ENCODE results near the gene CDH4. TPM values are rescaled to one million over a fixed set of nuclear protein-coding genes. Genes with fewer than 3 reads are reported as not detected.

Gene CDH4
- total and polyA plus RNA-seq, 2 of the 8 experiments (the other 6 are each of a cell fraction or from before 2014, with no cell fraction given): 4.3 to 7.9 TPM

DNA sequence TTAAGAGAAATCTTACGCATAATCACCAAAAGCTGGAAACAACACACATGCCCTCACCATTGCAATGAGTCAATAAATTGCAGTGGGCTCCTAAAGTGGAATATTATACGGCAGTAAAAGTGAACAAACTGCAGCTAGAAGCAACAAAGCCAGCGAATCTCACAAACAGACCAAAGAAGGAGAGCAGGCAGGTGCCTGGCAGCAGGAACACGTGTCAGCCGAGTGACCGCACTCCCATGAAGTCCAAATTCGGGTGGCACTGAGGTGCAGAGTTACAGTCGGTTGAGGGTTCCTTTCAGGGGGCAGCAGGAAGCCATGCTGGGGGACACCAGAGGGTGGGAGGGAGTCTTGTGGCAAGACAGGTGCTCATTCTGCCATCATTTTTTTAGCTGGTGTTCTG is 500.5 kb downstream of the CDH4 start (continued):
- TF ChIP-seq, protein P1, sequence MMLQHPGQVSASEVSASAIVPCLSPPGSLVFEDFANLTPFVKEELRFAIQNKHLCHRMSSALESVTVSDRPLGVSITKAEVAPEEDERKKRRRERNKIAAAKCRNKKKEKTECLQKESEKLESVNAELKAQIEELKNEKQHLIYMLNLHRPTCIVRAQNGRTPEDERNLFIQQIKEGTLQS (IDR thresholded peaks at IDR 0.05; ENCODE audit: insufficient read depth, low read depth, low read length): no peak
- TF ChIP-seq CHD2 (IDR thresholded peaks at IDR 0.05; ENCODE audit: low read length): no peak

Measured in H1 (cell line).